Prostate gland (tissue), 2 donors: Measurements from ENCODE around the gene F12.
"Not testable (repeated sequence)": the region's sequence is repeated elsewhere in the genome, so short reads cannot be mapped to it uniquely, and the experiment has no call there.

ENCODE experiments used
- CTCF ChIP-seq, 4 experiments: fragments of 200-600 bp in 2 of 4; fragments of 450-650 bp in 2 of 4; sonication (generic) in 2 of 4; IDR thresholded peaks; 1 replicate in 3 of 4; 2 replicates in 1 of 4; pipeline ENCODE4 v1.5.1; 2016 to 2019; ENCODE audit warnings: antibody characterized with exemption in 4 of 4, mild to moderate bottlenecking in 2 of 4, moderate library complexity in 2 of 4
- POLR2AphosphoS5 ChIP-seq: sonication (generic); formaldehyde crosslinking; IDR thresholded peaks from one replicate; pipeline ENCODE4 v1.6.1; 2017; ENCODE audit warnings: antibody characterized with exemption

- TF ChIP-seq POLR2AphosphoS5; CTCF (IDR thresholded peaks at IDR 0.05): not testable (repeated sequence)
Observed at GRCh38 chr5:177360740-177361139, 48.6 kb downstream of the F12 start.
